ENCODE measurements around the gene PPP1R13B.

DNA sequence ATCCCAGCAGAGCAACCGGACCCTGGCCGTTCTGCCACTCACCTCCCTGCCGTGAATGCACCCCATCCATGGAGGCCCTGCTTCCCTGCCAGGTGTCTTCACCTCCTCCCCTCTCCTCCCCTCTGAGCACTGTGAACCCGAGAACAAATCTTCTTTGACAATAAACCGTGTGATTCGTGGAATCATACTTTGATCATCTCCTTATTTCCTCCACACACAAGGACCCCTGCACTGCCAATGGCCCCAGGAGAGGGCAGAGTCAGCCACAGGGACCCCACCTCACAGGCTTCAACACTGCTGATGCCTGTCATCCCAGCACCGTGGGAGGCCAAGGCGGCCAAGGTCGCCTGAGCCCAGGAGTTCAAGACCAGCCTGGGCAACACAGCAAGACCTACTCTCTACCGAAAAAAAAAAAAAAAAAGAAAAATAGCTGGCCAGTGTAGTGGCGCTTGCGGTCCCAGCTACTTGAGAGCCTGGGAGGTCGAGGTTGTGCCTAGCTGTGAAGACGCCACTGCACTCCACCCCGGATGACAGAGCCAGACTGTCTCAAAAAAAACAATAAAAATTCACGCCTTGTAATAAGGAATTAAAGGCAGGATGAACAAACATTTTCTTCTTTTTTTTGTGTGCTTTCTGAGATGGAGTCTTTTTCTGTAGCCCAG lies 133.2 kb downstream of the PPP1R13B start:
- TF ChIP-seq, protein P1, sequence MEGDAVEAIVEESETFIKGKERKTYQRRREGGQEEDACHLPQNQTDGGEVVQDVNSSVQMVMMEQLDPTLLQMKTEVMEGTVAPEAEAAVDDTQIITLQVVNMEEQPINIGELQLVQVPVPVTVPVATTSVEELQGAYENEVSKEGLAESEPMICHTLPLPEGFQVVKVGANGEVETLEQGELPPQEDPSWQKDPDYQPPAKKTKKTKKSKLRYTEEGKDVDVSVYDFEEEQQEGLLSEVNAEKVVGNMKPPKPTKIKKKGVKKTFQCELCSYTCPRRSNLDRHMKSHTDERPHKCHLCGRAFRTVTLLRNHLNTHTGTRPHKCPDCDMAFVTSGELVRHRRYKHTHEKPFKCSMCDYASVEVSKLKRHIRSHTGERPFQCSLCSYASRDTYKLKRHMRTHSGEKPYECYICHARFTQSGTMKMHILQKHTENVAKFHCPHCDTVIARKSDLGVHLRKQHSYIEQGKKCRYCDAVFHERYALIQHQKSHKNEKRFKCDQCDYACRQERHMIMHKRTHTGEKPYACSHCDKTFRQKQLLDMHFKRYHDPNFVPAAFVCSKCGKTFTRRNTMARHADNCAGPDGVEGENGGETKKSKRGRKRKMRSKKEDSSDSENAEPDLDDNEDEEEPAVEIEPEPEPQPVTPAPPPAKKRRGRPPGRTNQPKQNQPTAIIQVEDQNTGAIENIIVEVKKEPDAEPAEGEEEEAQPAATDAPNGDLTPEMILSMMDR (IDR thresholded peaks at IDR 0.05; ENCODE audit: low read depth, low read length), result no peak
- TF ChIP-seq EZH2phosphoT487 (IDR thresholded peaks at IDR 0.05; ENCODE audit: low read depth), result no peak

All from OCI-LY3 (cell line).